ENCODE data around the gene DYRK1B.
A peak's percentile ranks its signal among the peaks of the same experiment; 100 is the strongest.
"Not testable (repeated sequence)": the region's sequence is repeated elsewhere in the genome, so short reads cannot be mapped to it uniquely, and the experiment has no call there.

The DYRK1B gene

DNA sequence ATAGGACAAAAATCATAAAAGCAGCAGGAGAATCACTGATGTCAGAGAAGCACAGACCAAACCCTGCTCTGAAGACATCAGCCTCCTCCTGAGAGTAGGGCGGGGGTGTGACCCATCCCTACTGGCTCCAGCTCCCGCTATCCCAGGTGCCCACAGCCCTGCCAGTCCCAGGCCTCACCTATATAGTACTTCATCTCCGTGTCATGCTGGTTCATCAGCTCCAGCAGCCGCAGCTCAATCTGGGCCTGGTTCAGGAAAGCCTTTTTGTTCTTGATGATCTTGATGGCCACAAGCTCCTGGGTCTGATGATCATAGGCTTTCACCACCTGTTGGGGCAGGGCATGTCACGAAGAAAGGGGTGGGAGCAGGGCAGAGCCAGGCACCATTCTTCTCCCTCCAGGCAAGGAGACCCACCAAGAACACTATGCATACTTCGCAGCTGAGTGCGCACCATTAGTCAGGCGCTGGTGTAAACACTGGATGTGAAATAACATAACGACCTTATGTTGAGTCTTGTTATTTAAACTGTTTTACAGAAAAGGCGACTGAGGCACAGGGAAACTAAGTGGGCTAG, 4.2 kb downstream of the DYRK1B start:
- no peak for DNase-seq

DNA sequence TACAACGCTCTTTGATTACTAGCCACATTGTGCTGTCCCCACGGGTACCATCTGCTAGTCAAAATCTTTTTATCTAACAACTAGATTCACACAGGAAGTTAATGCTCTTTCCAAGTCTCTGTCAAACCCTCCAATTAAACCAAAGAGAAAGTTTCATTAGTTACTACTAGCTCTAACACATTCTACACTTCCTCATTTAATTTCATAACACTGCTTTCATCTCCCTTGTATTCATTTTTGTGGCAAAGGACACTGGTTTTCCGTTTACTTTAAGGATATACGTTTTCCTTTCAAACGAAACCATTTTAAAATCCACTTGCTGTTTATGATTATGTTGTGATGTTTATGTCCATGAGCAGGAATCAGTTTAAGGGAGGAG, 5.3 kb downstream of the DYRK1B start:
- no peak for DNase-seq

DNA sequence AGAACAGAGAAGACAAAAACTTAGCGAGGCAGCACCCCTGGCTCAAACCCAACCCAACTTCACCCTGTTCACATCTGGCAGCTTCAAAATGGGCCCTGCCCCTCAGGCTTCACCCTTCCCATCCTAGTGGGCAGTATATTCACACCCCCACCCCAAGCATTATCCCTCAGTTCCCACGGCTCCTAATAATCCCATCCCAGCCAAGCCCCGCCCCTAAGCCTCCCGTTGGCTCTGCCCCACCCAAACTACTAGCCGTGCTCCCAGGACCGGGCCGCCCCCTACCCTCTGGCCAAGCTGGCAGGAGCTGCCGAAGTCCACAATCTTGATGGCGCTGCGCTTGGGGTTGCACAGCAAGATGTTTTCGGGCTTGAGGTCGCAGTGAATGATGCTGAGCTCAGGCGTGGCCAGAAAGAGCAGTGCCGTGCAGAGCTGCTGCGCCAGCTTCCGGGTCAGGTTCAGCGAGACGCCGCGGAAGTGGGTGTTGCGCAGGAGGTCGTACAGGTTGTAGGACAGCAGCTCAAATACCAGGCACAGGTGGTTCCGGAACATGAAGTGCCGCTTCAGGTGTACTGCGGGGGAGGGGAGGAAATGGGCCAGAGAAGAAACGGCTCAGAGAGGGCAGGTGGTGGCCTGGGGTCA, 5.8 kb downstream of the DYRK1B start:
- no peak for DNase-seq

DNA sequence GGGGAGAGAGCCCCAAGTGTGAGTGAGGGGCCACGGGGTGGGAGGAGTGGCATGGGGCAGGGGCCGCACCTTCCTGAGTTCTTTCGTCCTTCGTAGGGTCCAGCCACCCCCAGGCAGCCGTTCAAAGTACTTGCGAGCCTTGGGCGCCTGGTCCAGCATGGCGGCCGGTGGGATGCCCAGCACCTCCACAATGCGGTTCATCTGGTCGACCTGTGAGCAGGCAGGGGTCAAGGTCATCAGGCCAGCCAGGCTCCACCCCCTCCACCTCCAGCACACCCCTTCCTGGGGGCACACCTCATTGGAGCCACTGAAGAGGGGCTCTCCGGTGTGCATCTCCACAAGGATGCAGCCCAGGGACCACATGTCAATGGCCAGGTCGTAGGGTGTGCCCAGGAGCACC, 6.7 kb downstream of the DYRK1B start:
- DNase-seq = no peak

DNA sequence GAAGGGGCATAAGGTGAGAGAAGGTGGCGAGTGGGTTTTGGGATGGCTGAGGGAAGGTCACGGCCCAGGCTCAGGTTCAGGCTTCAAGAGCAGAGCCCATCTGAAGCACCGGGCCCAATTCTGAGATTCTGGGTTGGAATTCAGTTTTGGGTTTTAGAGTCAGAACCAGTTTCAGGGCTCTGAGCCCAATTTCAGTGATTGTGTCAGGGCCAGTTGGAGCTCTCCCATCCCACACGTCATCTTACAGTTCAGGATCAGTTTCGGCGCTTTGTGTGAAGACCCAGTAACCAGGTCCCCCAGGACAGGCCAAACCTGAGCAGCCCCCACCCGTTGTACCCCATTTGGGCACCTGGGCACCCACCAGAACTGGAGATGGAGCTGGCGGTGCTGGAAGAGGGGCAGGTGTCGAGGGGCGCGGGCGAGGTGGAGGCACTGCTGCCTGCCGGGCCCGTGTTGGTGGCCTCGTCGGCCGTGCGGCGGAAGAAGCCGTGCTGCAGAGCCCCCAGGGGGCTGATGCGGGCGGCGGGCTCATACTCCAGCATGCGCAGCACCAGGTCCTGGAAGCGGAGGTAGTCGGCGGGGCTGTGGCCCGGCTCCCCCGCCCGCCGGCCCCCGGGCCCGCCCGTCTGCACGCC, 7.5 kb downstream of the DYRK1B start:
- no peak for DNase-seq

DNA sequence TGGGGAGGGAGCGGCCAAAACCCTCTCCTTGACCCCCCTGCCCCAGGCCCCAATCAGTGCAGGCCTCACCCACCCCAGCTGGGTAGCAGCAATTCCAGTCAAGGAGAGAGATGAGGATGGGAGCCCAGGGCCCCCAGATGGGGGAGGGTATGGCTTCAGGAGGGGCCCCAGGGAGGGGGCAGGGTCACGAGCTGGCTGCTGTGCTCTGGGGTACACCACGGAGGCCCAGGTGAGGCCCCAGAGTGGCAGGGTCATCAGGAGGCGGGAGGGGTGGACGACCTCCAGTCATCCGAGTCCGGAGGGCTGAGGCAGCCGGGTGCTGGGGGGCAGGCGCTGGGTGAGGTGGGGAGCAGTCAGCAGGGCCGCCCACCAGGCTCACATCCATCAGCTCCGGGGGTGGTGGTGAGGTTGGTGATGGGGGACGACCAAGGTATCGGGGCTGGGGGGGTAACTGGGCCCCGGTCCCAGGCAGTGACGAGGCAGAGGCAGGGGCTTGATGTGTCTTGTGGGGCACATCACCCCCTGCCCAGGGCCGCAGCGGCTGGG, 8.4 kb downstream of the DYRK1B start:
- no peak for DNase-seq

DNA sequence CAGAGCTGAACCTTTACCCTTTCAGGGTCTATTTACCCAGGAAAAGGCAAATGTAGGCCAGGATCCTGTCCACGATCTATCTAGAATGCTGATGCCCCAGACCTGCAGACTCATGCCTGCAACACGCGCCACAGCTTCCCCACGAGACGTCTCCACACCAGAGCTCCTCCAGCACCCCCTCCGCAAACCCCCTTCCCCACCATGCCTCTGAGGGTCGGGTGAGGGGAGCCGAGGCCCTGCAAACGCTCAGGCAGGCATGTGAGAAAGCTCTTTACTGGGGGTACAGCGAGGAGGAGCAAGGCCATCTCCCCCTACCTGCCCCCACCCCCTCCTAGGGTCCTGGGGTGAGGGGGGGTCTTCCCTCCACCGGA, 8.9 kb downstream of the DYRK1B start:
- DNase-seq = no peak

DNA sequence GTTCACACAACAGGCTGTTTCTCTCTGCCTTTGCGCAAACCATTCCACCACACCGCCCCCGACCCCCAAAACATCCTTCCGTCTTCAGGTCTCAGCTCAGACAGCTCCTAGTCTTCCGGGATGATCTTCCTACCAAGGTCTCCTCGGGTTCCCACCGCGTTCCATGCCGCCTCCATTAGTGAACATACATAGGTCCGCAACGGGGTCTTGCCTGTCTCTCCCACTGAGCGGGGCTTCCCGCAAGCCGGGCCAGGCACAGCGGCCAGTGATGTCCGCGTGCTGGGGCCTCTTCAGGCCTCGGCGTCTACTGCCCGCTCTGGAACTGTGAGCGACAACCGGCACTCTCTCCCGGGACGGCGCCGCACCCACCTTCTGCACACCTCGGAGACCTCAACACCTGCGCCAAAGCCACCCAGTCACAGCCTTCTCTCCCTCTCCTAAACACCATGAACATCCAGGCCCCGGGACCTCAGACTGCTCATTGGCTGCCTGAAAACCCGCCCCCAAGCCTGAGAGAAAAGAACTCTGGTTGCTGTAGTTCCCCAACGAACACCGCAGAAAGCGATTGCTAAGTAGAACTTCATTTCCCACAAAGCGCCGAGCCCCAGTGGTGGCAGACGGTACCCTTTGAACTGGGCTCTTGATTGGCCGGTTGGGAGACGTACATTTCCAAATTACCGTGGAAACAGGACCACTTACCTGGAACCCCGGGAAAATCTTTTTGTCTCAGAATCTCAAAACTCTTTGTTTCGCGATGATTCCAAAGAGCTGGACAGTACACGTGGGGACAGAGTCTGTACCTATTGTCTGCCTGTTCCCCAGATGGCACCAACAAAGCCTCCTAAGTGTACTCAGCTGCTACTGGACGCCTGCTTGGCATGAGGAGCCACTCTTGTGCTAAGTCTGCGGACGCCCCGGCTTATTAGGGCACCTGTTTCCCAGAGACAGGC, 9.5 kb downstream of the DYRK1B start:
- peak; percentile 97 for DNase-seq

DNA sequence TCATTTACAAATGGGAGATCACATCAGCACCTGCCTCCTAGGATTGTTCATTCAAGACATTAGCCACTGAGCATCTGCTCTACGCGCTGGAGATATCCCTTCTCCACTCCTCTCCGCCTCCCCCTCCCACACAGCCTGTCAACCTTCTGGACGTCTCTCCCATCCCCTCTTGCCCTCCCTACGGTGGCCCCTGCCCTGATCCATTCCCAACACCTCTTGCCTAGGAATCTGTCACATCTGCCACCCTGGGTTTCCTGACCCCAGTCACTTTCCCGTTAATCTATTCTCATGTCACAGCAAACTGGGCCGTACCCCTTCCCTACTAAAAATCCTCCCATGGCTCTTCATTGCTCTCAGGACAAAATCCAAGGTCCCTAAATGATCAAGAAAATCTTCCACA, 10.3 kb downstream of the DYRK1B start:
- no peak for DNase-seq

DNA sequence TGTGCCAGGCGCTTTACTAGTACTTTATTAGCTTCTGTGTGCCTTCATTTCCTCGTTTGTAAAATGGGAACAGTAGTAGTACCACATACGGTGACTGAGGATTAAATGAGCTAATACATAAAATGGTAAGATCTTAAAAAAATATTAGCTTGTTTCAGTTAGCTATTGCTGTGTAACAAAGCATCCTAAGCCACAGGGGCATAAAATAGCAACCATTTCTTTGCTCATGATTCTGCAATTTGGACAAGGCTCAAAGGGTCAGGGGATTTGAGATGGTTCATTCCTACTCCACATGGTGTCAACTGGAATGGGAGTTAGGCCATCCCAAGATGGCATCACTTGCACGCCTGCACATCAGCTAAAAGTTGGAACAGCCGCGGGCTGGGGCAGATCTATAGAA, 13.3 kb downstream of the DYRK1B start:
- DNase-seq = no peak

DNA sequence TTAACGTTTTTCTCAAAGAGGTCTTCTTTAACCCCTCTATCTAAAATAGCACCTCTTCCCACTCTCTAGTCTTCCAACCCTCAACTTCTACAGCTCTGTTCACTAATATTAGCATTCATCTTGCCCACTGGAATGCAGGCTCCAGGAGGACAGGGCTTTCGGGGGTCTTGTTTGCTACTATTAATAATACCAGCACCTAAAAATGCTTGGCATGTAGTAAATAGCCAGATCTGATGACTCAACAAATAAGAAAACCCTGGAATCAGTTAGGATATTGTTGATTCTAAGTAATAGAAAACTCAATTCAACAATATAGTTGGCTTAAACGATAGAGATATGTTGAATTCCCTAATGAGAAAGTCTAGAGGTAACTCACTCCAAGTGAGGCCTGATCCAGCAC, 14.2 kb downstream of the DYRK1B start:
- no peak for DNase-seq

DNA sequence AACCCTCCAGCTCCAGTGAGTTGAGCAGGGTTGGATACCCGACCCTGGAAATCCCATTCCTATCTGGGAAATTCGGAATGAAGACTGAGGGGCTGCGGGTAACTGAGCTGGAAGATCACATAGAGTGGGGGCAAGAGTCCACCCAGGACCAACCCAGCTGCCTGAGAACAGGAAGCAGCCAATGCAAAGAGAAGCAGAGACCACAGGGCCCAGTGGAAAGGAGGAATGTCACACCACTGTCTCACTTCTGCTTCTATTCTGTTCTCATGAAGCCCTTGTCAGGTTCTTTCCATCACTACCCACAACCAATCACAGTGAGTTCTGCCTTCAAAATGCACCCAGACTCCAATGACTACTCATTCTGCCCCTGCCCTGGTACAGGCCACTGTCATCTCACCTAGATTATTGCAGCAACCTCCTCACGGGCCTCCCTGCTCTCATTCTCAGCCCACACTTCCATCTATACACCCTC, 15.3 kb downstream of the DYRK1B start:
- no peak for DNase-seq

DNA sequence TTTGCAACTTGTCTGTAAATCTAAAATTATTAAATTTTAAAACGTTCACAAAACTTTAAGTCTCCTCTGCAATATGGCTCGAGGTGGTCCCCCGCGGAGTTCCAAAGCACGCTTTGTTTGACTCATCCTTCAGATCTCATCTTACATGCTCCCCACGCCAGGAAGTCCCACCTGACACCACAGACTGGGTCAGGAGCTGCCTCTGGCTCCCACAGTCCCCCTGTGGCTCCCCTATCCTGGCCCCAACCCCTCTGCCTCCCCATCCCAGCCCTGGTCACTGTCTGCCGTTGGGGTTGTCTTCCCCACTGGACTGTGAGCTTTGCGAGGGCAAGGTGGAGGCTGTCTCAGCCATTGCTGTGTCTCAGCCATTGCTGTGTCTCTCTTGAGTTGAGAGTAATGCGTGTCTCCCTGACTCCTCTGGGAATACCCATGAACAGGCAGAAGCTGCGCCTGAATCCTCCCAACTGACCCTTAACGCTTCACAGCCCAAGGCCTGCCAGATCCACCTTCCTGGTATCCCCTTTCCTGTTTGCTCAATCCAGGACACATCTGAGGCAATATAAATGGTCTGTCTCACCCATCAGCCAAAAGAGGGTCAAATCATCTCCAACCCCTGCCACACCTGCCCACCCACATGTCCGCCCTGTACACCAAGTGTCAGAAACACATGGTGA, 15.9 kb downstream of the DYRK1B start:
- no peak for DNase-seq

DNA sequence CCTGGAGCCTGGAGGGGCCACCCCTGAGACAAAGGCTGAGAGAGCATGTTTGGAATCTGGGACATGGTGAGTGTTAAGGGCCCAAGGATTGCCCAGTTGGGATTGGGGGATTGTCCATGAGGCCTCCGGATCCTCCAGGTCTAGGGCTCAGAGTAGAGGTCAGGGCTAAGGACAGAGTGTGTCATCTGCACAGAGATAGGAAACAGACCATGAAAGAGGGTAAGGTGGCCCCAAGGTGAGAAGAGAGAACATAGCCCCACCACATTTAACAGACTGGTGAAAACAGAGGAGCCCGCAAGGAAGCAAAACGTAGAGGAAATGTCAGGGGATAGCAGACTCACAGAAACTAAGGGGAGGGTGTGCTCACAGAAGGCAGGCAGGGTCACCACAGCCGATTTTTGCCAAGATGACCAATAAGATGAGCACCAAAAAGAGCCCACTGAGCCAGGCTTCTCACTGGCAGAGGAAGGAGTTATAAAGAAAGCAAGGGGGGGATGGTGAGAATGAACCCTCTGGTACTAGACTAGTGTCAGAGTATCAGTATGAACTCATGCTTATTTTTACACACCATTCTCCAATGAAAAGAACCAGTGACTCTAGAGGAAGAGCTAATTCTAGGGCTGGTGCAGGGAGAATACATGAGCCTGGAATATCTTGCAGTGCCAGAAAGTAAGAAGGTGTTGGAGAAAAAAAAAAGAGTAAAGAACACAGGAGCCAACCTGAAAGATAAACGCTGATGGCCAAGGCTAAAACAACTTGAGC, 17.5 kb downstream of the DYRK1B start:
- DNase-seq = no peak

DNA sequence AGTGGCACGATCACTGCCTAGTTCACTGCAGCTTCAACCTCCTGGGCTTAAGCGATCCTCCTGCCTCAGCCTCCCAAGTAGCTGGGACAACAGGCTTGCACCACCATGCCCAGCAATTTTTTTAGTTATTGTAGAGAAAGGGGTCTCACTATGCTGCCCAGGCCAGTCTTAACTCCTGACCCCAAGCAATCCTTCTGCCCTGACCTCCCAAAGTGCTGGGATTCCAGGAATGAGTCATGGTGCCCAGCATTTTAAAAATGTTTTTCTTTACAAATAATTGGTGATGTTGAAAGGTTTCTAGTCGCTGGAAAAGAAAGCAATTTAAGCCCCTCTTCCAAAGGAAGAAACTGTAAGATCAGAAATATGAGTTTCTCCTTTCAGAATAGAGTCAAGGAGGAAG, 19.4 kb downstream of the DYRK1B start:
- no peak for DNase-seq

DNA sequence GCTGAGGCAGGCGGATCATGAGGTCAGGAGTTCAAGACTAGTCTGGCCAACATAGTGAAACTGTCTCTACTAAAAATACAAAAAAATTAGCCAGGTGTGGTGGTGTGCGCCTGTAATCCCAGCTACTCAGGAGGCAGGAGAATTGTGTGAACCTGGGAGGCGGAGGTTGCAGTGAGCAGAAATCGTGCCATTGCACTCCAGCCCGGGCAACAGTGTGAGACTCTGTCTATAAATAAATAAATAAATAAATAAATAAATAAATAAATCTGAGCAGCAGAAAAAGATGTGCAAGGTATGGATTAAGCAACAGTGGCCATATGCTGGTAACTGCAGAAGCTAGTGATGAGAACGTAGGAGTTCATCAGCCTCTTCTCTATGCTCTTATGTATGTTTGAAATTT, 19.9 kb downstream of the DYRK1B start:
- not testable (repeated sequence) for DNase-seq

DNA sequence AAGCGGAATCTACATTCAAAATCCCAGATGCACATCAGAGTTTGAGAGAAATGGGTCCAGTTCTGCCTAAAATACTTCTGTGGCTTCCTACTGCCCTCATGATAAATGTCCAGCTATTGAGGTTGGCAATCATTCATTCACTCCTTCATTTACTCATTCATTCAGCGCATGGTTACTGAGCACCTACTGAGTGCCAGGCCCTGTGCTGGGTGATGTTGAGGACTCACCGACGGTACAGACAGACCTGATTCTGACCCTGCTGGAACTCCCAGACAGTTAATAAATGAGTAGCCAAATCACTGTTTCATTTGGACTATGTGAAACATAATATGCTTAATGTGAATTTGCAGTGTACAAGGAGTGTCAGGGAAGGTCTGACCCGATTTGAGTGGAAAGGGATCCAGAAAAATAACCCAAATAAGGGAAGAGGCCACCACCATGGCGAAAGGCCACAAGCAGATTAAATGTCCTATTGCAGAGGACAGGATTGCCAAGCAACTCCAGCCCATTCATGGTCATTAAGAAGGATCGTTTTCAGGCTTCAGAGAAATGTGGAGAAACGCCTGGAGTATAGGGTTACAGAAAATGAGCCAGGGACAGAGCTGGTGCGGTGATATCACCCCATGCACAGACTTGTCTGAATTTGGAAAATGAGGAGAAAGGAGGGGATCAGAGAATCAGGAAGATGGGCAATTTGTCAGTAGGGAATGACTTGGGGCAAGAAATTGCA, 20.5 kb downstream of the DYRK1B start:
- DNase-seq = no peak

DNA sequence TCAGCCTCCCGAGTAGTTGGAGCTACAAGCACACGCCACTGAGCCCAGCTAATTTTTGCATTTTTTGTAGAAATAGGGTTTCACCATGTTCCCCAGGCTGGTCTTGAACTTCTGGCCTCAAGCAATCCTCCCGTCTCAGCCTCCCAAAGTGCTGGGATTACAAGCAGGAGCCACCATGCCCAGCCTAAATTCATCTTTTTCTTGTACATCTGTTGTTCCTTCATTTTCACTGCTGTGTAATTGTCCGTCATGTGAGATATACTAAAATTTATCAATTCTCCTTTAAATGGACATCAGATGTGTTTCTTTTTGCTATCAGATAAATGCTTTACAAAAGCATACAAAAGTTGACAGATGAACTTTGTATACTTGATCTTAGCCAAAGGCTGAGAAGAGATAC, 22.9 kb downstream of the DYRK1B start:
- no peak for DNase-seq

DNA sequence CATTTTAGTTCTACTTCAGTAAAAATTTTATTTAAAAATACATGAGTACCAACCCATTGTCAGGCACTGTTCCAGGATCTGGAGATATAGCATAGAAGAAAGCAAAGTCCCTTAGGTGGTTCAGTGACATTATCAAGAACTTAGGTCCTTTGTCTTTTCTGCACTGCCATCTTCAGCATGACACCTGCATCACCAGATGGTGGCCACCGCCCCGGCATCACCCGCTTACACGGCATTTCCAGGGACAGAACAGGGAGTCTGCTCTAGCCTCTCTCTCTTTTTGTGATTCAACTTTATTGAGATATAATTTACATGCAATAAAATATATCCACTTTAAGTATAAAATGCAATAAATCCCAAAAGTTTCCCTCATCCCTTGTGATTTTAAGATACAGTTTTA, 23.5 kb downstream of the DYRK1B start:
- DNase-seq = no peak

DNA sequence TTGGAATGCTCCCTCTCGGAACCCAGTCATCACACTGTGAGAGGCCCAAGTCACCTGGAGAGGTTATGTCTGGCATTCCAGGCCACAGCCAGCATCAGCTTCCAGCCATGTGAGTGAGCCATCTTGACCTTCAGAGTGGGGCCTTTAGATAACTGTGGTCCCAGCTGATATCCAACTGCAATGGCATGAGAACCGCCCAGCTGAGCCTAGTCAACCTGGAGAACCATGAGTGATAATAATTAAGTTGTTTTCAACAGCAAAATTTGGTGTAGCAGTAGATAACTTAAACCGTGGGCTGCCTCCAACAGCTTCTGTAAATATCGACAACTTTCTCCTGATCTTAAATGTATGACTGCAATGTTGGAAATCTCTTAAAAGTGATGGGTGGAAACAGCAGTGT, 24.6 kb downstream of the DYRK1B start:
- DNase-seq = no peak

DNA sequence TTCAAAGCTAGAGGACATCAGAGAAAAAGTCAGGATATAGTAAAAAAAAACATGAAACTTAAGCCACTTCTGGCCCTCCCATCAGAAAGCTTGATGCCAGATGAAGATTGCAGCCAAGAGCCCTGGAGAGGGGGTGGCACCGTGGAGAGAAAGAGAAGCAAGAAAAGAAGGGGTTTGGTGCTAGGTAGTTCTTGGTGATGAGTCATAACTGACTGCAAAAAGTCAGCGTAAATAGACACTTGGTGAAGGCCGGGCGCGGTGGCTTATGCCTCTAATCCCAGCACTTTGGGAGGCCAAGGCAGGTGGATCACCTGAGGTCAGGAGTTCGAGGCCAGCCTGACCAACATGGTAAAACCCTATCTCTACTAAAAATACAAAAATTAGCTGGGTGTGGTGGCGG, 25.3 kb downstream of the DYRK1B start:
- not testable (repeated sequence) for DNase-seq
